PFSK-1 (cell line): ENCODE measurements around the gene TNFSF8.

ENCODE experiments used
- FOXP2 ChIP-seq: optimal IDR thresholded peaks from 2 replicates; pipeline ENCODE3; 2011; ENCODE audit warnings: borderline replicate concordance, control low read depth, inconsistent platforms; ENCODE audit not compliant: insufficient read depth; ENCODE audit errors: extremely low read length, extremely low read depth
- POLR2AphosphoS5 ChIP-seq: IDR thresholded peaks from 2 replicates; pipeline ENCODE4 v1.6.1; 2012; ENCODE audit warnings: low read depth, mild to moderate bottlenecking, control low read depth, low read length, moderate library complexity
- SIN3A ChIP-seq: IDR thresholded peaks from 2 replicates; pipeline ENCODE4 v1.6.1; 2012; ENCODE audit warnings: mild to moderate bottlenecking, low read length, moderate library complexity, borderline replicate concordance; ENCODE audit not compliant: insufficient read depth
- TAF1 ChIP-seq: IDR thresholded peaks from 2 replicates; pipeline ENCODE4 v1.6.1; 2012; ENCODE audit warnings: low read length, control low read depth, borderline replicate concordance; ENCODE audit not compliant: insufficient read depth
- TF ChIP-seq, protein P1 (sequence below), 2 experiments: IDR thresholded peaks; 2 replicates each; pipeline versions ENCODE4 v1.6.1 to v1.8.0; 2011 to 2012; ENCODE audit warnings: low read depth in 2 of 2, low read length in 2 of 2, control low read depth in 1 of 2, inconsistent platforms in 1 of 2, mild to moderate bottlenecking in 1 of 2, moderate library complexity in 1 of 2; ENCODE audit not compliant: insufficient read depth in 1 of 2

The TNFSF8 gene

GRCh38 chr9:114884787-114885452 is 45.5 kb downstream of the TNFSF8 start:
- TF ChIP-seq TAF1 (no peak), FOXP2 (no peak), SIN3A (no peak), POLR2AphosphoS5 (no peak)
- TF ChIP-seq, protein P1, sequence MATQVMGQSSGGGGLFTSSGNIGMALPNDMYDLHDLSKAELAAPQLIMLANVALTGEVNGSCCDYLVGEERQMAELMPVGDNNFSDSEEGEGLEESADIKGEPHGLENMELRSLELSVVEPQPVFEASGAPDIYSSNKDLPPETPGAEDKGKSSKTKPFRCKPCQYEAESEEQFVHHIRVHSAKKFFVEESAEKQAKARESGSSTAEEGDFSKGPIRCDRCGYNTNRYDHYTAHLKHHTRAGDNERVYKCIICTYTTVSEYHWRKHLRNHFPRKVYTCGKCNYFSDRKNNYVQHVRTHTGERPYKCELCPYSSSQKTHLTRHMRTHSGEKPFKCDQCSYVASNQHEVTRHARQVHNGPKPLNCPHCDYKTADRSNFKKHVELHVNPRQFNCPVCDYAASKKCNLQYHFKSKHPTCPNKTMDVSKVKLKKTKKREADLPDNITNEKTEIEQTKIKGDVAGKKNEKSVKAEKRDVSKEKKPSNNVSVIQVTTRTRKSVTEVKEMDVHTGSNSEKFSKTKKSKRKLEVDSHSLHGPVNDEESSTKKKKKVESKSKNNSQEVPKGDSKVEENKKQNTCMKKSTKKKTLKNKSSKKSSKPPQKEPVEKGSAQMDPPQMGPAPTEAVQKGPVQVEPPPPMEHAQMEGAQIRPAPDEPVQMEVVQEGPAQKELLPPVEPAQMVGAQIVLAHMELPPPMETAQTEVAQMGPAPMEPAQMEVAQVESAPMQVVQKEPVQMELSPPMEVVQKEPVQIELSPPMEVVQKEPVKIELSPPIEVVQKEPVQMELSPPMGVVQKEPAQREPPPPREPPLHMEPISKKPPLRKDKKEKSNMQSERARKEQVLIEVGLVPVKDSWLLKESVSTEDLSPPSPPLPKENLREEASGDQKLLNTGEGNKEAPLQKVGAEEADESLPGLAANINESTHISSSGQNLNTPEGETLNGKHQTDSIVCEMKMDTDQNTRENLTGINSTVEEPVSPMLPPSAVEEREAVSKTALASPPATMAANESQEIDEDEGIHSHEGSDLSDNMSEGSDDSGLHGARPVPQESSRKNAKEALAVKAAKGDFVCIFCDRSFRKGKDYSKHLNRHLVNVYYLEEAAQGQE (IDR thresholded peaks at IDR 0.05; ENCODE audit: insufficient read depth in 1 of 2, low read depth in 2 of 2, low read length in 2 of 2), result no peak

DNA sequence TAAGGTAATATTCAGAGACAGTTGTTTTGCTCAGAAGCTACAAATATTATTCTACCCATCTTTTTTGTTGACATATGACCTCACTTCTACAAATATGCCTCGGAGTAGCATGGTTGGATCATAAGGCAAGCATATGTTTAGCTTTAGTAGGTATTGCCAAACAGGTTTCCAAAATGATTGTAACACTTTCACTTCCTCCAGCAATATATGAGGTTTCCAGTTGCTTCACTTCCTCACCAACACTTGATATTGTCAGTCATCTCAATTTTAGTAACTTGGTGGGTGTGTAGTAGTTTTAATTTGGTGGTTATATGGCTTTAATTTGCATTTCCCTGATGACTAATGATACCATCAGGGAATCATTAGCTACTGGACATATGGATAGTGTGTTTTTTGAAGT is 46.7 kb downstream of the TNFSF8 start:
- TF ChIP-seq TAF1, result no peak
- no peak for TF ChIP-seq FOXP2
- no peak for TF ChIP-seq POLR2AphosphoS5
- TF ChIP-seq, protein P1 (IDR thresholded peaks at IDR 0.05; ENCODE audit: insufficient read depth in 1 of 2, low read depth in 2 of 2, low read length in 2 of 2), result no peak
- TF ChIP-seq SIN3A, result no peak

- TF ChIP-seq POLR2AphosphoS5 (no peak), SIN3A (no peak), FOXP2 (no peak), TAF1 (no peak)
- TF ChIP-seq, protein P1 (IDR thresholded peaks at IDR 0.05; ENCODE audit: insufficient read depth in 1 of 2, low read depth in 2 of 2, low read length in 2 of 2), result no peak
These were observed 50.1 kb downstream of the TNFSF8 start for GRCh38 chr9:114880291-114880745.

DNA sequence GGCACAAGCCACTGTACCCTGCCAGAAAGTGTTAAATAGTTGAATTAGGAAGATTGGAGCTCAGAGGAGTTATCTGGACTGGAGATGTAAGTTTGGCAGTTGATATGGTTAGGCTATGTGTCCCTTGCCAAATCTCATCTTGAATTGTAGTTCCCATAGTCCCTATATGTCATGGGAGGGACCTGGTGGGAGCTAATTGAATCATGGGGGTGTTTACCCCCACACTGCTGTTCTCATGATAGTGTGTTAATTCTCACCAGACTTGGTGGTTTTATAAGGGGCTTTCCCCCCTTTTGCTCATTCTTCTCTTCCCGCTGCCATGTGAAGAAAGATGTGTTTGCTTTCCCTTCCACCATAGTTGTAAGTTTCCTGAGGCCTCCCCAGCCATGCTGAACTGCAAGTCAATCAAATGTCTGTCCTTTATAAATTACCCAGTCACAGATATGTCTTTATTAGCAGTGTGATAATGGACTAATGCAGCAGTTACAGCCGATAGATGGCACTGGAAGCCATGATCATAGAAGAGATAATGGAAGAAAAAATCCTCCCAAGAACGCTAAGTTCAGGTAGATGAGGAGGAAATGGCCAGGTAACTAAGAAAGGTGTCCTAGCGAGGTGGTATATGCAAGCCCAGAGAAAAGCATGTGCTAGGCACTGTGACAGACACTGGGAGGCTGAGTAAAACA is 51.4 kb downstream of the TNFSF8 start:
- TF ChIP-seq FOXP2 (no peak), TAF1 (no peak), SIN3A (no peak), POLR2AphosphoS5 (no peak)
- TF ChIP-seq, protein P1 (IDR thresholded peaks at IDR 0.05; ENCODE audit: insufficient read depth in 1 of 2, low read depth in 2 of 2, low read length in 2 of 2), result no peak
